Islet precursor cell (in vitro differentiated cells): ENCODE results near the gene GM2A.
A peak's percentile ranks its signal among the peaks of the same experiment; 100 is the strongest.
"Not testable (repeated sequence)": the region's sequence is repeated elsewhere in the genome, so short reads cannot be mapped to it uniquely, and the experiment has no call there.

Experiments used
- DNase-seq: peaks from one replicate; pipeline ENCODE4 v3.0.0-alpha.2; 2018

GM2A gene

GRCh38 chr5:151228986-151229385 is 24.0 kb upstream of the GM2A start:
- no peak for DNase-seq

- no peak for DNase-seq
Observed at GRCh38 chr5:151230048-151230680, 22.8 kb upstream of the GM2A start.

- DNase-seq, result no peak
Observed at GRCh38 chr5:151231359-151231758, 21.6 kb upstream of the GM2A start.

GRCh38 chr5:151233616-151234085 is 19.3 kb upstream of the GM2A start:
- DNase-seq, result no peak

GRCh38 chr5:151234476-151235238 is 18.3 kb upstream of the GM2A start:
- no peak for DNase-seq

GRCh38 chr5:151235239-151235571 is 17.8 kb upstream of the GM2A start:
- not testable (repeated sequence) for DNase-seq

GRCh38 chr5:151236888-151237287 is 16.1 kb upstream of the GM2A start:
- DNase-seq, result no peak

GRCh38 chr5:151237685-151238084 is 15.3 kb upstream of the GM2A start:
- DNase-seq, result no peak

- DNase-seq, result no peak
Observed at GRCh38 chr5:151238303-151238741, 14.7 kb upstream of the GM2A start.

- peak; percentile 69 for DNase-seq
Observed at GRCh38 chr5:151239237-151239861, 13.6 kb upstream of the GM2A start.

GRCh38 chr5:151240268-151240835 is 12.6 kb upstream of the GM2A start:
- DNase-seq, result not testable (repeated sequence)

- peak; percentile 91 for DNase-seq
Observed at GRCh38 chr5:151240924-151241635, 11.9 kb upstream of the GM2A start.

GRCh38 chr5:151243127-151243526 is 9.9 kb upstream of the GM2A start:
- no peak for DNase-seq

- DNase-seq, result no peak
Observed at GRCh38 chr5:151243564-151243963, 9.4 kb upstream of the GM2A start.

- no peak for DNase-seq
Observed at GRCh38 chr5:151244206-151244605, 8.8 kb upstream of the GM2A start.

GRCh38 chr5:151245680-151246219 is 7.2 kb upstream of the GM2A start:
- DNase-seq, result no peak

- DNase-seq, result no peak
Observed at GRCh38 chr5:151248651-151249050, 4.3 kb upstream of the GM2A start.

GRCh38 chr5:151249281-151249680 is 3.7 kb upstream of the GM2A start:
- no peak for DNase-seq

- DNase-seq, result no peak
Observed at GRCh38 chr5:151250346-151251000, 2.5 kb upstream of the GM2A start.

- DNase-seq, result no peak
Observed at GRCh38 chr5:151251001-151251551, 1.9 kb upstream of the GM2A start.

- DNase-seq, result no peak
Observed at GRCh38 chr5:151251621-151252020, 1.4 kb upstream of the GM2A start.

GRCh38 chr5:151253605-151253950 is 593 bp downstream of the GM2A start:
- no peak for DNase-seq
